Sigmoid colon (tissue), 7 donors: ENCODE data around the gene CAV2. TPM values are rescaled to one million over a fixed set of nuclear protein-coding genes. Genes with fewer than 3 reads are reported as not detected.

Experiments
- DNase-seq: peaks from one replicate; pipeline ENCODE4 v3.0.0-alpha.2; 2019
- H3K27ac ChIP-seq, 4 donors: fragments of 200-600 bp; sonication (generic); one replicate each; pipeline ENCODE4 v1.5.1; 2016 to 2019; ENCODE audit warnings: mild to moderate bottlenecking in 1 of 4
- H3K27me3 ChIP-seq, 3 donors: fragments of 200-600 bp; sonication (generic); one replicate each; pipeline ENCODE4 v1.5.1; 2019; ENCODE audit warnings: mild to moderate bottlenecking in 1 of 3
- H3K36me3 ChIP-seq, 4 donors: fragments of 200-600 bp; sonication (generic); one replicate each; pipeline ENCODE4 v1.5.1; 2016 to 2019
- H3K4me1 ChIP-seq, 4 donors: fragments of 200-600 bp; sonication (generic); one replicate each; pipeline ENCODE4 v1.5.1; 2017 to 2019
- H3K4me3 ChIP-seq, 4 donors: fragments of 200-600 bp; sonication (generic); one replicate each; pipeline ENCODE4 v1.5.1; 2017 to 2019; ENCODE audit warnings: mild to moderate bottlenecking in 2 of 4, moderate library complexity in 1 of 4
- H3K9me3 ChIP-seq, 4 donors: fragments of 200-600 bp in 3 of 4; sonication (generic) in 3 of 4; one replicate each; pipeline versions ENCODE4 v1.5.1 to v1.6.1; 2013 to 2019
- EP300 ChIP-seq, 4 donors: sonication (generic); formaldehyde crosslinking; IDR thresholded peaks; one replicate each; pipeline ENCODE4 v1.6.1; 2017; ENCODE audit warnings: antibody characterized with exemption in 4 of 4
- POLR2A ChIP-seq, 2 donors: fragments of 450-650 bp; IDR thresholded peaks; one replicate each; pipeline ENCODE4 v1.6.1; 2016; ENCODE audit warnings: antibody characterized with exemption in 2 of 2, mild to moderate bottlenecking in 2 of 2, moderate library complexity in 2 of 2
- POLR2AphosphoS5 ChIP-seq, 4 donors: sonication (generic); formaldehyde crosslinking; IDR thresholded peaks; one replicate each; pipeline ENCODE4 v1.6.1; 2017; ENCODE audit warnings: antibody characterized with exemption in 4 of 4
- WGBS, 2 donors: extraction: QIAGEN DNeasy Blood & Tissue Kit; methylation state at CpG; one replicate each; pipeline ENCODE4 v1.1.7; 2013; 5-methylcytosine and 5-hydroxymethylcytosine counted together
- intact Hi-C: fragments of 100-400 bp; cut with DNase I; formaldehyde crosslinking; loops from one replicate; pipeline ENCODE4 v1.15.1; 2023
- polyA plus RNA-seq, 3 donors: library from polyadenylated mRNA; stranded (reverse); fragments of 200-250 nt; gene quantifications; one replicate each; pipeline ENCODE4 v1.2.3, GENCODE V29; 2013
- total RNA-seq, 4 donors: library from RNA; depleted of rRNA; stranded (reverse); fragments of >200 nt; gene quantifications; one replicate each; pipeline ENCODE4 v1.1.0, GENCODE V29; 2016
- TF ChIP-seq, protein P1 (sequence below), 4 experiments: fragments of 450-650 bp in 3 of 4; fragments of 200-600 bp in 1 of 4; IDR thresholded peaks; one replicate each; pipeline ENCODE4 v1.5.1; 2016 to 2019; ENCODE audit warnings: antibody characterized with exemption in 4 of 4, mild to moderate bottlenecking in 3 of 4, moderate library complexity in 2 of 4
- donor health status: healthy with polysubstance abuse.
- donor health status: Bipolar disorder and iron deficiency.
- donor health status: healthy.

Gene CAV2
- total and polyA plus RNA-seq, 7 donors: 4.6 to 142 (median 81.8) TPM

- WGBS, 2 donors: 10 to 17% methylated on average over 36 of the region's 36 CpGs
Measured at GRCh38 chr7:116500078-116500853, 728 bp downstream of the CAV2 start.

DNA sequence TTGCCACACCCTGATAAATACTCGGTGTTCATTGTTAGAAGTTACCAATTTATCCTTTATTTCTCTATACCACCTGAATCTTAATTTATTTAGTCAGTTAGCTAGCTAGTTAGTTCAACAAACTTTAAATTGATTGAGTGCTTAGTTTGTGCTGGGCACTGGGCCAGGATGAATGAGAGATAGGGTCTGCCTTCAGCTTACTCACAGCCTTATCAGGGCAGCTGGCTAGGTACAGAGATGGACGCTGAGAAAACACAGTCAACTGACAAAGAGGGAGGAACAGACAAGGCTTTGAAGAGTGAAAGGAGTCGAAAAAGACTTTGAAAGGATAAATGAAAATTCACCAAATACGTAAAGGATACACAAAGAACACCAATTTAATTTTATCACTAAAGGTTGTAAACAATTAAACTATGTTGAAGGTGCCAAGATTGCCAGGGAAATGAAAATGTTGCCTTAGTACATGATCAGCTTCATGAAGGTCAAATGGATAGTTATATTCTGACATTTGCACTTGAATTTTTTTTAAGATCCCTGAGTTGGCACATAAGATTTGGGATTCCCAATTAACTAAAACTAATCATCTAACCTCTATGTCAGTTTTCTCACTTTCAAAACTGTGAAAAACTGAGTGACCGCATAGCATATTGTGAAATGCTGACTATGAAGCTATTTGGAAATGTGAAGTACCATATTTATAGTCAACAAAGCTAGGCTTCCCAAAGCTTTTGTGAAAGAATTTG is 2.1 kb downstream of the CAV2 start:
- TF ChIP-seq EP300 (IDR thresholded peaks at IDR 0.05) (no peak), POLR2AphosphoS5 (IDR thresholded peaks at IDR 0.05) (no peak)
- Histone ChIP-seq H3K9me3 (no peaks in the 10 kb centered on the region), H3K4me1 (peaks cover 0 to 46% (median 26%) of the 10 kb centered on the region in 4 donors), H3K4me3 (peak overlapping the region; percentile 61 to 82 (median 78)), H3K27ac (peak overlapping the region; percentile 89 to 98 (median 95)), H3K36me3 (peaks cover 0 to 10% (median under 1%) of the 10 kb centered on the region in 4 donors), H3K27me3 (no peaks in the 10 kb centered on the region)
- intact Hi-C loops: loop anchor here (5.0 kb wide), 1 partner anchor 144 kb away; no protein-coding TSS in a partner anchor
- 30 to 66% methylated on average over 5 of the region's 5 CpGs for WGBS, 2 donors
- DNase-seq: no peak

More at GRCh38 chr7:116500078-116500853, 728 bp downstream of the CAV2 start:
- intact Hi-C loops: loop anchor here (5.0 kb wide), 1 partner anchor 143 kb away; no protein-coding TSS in a partner anchor
- H3K4me3 ChIP-seq: peak overlapping the region; percentile 61 to 82 (median 78)
- no peaks in the 10 kb centered on the region for H3K36me3 ChIP-seq
- peak in 3 of 4 donors; percentile 15 to 37 (median 25) for TF ChIP-seq POLR2AphosphoS5 (IDR thresholded peaks at IDR 0.05)
- TF ChIP-seq POLR2A (IDR thresholded peaks at IDR 0.05): no peak
- DNase-seq: peak; percentile 72
- no peaks in the 10 kb centered on the region for H3K9me3 ChIP-seq
- H3K4me1 ChIP-seq: peaks cover 0 to 37% (median 16%) of the 10 kb centered on the region in 4 donors
- H3K27ac ChIP-seq: peak overlapping the region; percentile 89 to 98 (median 95)
- H3K27me3 ChIP-seq: no peaks in the 10 kb centered on the region

DNA sequence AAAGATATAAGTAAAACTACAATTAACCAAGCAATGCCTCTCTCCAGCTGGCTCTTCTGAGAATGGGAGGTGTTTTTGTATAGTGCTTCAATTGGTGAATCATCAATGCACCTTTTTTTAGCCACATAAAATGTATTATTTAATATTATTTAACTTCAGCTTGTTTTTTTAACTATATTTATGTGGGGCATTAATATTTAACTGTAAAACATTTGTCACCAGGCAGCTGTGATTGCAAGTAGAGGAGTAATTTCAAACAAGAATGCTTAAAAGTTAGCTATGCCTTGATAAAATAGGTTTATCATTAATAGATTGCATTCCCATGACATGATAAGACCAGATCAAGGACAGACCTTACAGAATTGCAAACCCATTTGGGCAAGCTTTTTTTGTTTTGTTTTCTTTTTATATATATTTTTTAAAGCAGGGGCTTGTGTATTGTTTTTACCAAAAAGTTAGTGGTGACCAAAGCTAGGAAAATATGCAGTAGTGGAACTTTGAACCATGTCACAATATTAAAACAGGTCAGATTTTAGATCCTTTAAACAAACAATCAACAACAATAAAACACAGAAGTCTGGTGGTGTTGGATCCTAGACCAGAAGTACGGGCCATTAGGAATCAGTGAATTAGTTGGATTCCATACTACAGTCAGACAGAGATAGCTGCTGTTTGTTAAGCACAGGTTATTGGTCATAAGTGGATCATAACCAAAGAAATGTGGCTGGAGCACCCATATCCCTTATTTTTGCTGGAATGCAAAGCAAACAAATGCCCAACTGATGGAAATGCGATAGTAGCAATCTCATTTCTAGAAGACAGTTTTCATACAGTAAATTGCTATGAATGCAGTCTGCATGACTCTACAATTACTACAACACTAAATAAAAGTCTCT is 2.9 kb downstream of the CAV2 start:
- peak overlapping the region; percentile 89 to 98 (median 95) for H3K27ac ChIP-seq
- H3K9me3 ChIP-seq: no peaks in the 10 kb centered on the region

DNA sequence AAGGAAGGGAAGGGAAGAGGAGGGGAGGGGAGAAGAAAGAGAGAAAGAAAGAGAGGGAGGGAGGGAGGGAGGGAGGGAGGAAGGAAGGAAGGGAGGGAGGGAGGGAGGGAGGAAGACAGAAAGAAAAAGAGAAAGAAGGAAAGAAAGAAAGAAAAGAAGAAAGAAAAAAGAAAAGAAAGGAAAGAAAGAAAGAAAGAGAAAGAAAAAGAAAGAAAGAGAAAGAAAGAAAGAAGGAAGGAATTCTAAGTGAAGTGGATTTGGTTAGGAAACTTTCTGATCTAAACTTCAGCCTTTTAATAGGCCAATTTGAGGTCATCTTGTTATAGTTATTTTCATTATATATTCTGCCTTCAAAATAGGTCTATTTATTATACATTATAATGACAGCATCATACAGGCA is 4.3 kb downstream of the CAV2 start:
- no peak for DNase-seq
- intact Hi-C loops: loop anchor here (5.0 kb wide), 1 partner anchor 147 kb away; no protein-coding TSS in a partner anchor
- Histone ChIP-seq H3K27me3 (no peaks in the 10 kb centered on the region), H3K4me1 (peaks cover 0 to 61% (median 26%) of the 10 kb centered on the region in 4 donors), H3K9me3 (no peaks in the 10 kb centered on the region), H3K4me3 (no peak overlapping the region), H3K36me3 (peaks cover 0 to 18% (median 4%) of the 10 kb centered on the region in 4 donors), H3K27ac (peak overlapping the region; percentile 89 to 98 (median 95))
- no peak for TF ChIP-seq EP300 (IDR thresholded peaks at IDR 0.05)
- no peak for TF ChIP-seq POLR2AphosphoS5 (IDR thresholded peaks at IDR 0.05)
- TF ChIP-seq POLR2A (IDR thresholded peaks at IDR 0.05): no peak
- TF ChIP-seq, protein P1, sequence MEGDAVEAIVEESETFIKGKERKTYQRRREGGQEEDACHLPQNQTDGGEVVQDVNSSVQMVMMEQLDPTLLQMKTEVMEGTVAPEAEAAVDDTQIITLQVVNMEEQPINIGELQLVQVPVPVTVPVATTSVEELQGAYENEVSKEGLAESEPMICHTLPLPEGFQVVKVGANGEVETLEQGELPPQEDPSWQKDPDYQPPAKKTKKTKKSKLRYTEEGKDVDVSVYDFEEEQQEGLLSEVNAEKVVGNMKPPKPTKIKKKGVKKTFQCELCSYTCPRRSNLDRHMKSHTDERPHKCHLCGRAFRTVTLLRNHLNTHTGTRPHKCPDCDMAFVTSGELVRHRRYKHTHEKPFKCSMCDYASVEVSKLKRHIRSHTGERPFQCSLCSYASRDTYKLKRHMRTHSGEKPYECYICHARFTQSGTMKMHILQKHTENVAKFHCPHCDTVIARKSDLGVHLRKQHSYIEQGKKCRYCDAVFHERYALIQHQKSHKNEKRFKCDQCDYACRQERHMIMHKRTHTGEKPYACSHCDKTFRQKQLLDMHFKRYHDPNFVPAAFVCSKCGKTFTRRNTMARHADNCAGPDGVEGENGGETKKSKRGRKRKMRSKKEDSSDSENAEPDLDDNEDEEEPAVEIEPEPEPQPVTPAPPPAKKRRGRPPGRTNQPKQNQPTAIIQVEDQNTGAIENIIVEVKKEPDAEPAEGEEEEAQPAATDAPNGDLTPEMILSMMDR (IDR thresholded peaks at IDR 0.05): no peak

More for the DNA sequence above, 2.9 kb downstream of the CAV2 start:
- peaks cover 0 to 18% (median 4%) of the 10 kb centered on the region in 4 donors for H3K36me3 ChIP-seq
- intact Hi-C loops: loop anchor here (5.0 kb wide), 1 partner anchor 145 kb away; no protein-coding TSS in a partner anchor
- WGBS, 2 donors: 90 to 92% methylated on average over 2 of the region's 2 CpGs
- TF ChIP-seq, protein P1 (IDR thresholded peaks at IDR 0.05): no peak
- TF ChIP-seq POLR2A (IDR thresholded peaks at IDR 0.05) (no peak), POLR2AphosphoS5 (IDR thresholded peaks at IDR 0.05) (no peak)
- no peak for DNase-seq
- H3K27me3 ChIP-seq: no peaks in the 10 kb centered on the region
- H3K4me3 ChIP-seq: peak overlapping the region; percentile 61 to 82 (median 78)
- peaks cover 0 to 53% (median 27%) of the 10 kb centered on the region in 4 donors for H3K4me1 ChIP-seq

DNA sequence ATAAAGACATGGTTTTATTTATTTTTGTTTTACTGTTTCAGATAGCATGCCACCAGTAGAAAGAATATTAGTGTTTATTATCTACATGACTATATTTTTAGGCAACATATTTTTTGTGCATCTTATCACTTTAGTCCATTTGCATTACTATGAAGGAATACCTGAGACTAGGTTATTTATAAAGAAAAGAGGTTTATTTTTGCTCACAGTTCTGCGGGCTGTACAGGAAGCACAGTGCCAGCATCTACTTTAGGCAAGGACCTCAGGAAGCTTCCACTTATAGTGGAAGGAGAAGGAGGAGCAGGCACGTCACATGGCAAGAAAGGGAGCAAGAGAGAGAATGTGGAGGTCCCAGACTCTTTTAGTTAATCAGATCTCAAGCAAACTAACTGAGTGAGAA is 5.7 kb downstream of the CAV2 start:
- peak overlapping the region; percentile 30 to 98 (median 93) for H3K27ac ChIP-seq
- H3K9me3 ChIP-seq: no peaks in the 10 kb centered on the region
- WGBS, 2 donors: 63 to 93% methylated on average over 2 of the region's 2 CpGs
- DNase-seq: no peak
- TF ChIP-seq POLR2AphosphoS5 (IDR thresholded peaks at IDR 0.05) (no peak), POLR2A (IDR thresholded peaks at IDR 0.05) (no peak), EP300 (IDR thresholded peaks at IDR 0.05) (no peak)
- TF ChIP-seq, protein P1 (IDR thresholded peaks at IDR 0.05): no peak
- peaks cover 0 to 58% (median 24%) of the 10 kb centered on the region in 4 donors for H3K4me1 ChIP-seq
- no peaks in the 10 kb centered on the region for H3K27me3 ChIP-seq
- H3K36me3 ChIP-seq: peaks cover 0 to 18% (median 4%) of the 10 kb centered on the region in 4 donors
- intact Hi-C loops: no loop called here
- H3K4me3 ChIP-seq: no peak overlapping the region
